Activated CD8-positive, alpha-beta memory T cell treated with anti-CD3 and anti-CD28 coated beads, Interleukin-2, amount 50 U/mL, for 1 hour (primary cell): Measurements from ENCODE around the gene ALG11.

Source experiments
- DNase-seq: peaks from one replicate; pipeline ENCODE4 v3.0.0-alpha.2; 2020; ENCODE audit errors: extremely low read depth

The ALG11 gene

GRCh38 chr13:51997641-51998330 lies 14.4 kb upstream of the ALG11 start:
- DNase-seq = no peak

- no peak for DNase-seq
Measured at GRCh38 chr13:51998723-51999509, 13.3 kb upstream of the ALG11 start.

GRCh38 chr13:51999510-51999911 lies 12.7 kb upstream of the ALG11 start:
- no peak for DNase-seq

GRCh38 chr13:51999921-52000320 lies 12.3 kb upstream of the ALG11 start:
- no peak for DNase-seq

GRCh38 chr13:52001120-52001731 lies 11.0 kb upstream of the ALG11 start:
- no peak for DNase-seq

GRCh38 chr13:52002361-52002760 lies 9.8 kb upstream of the ALG11 start:
- no peak for DNase-seq

- DNase-seq = no peak
Measured at GRCh38 chr13:52003541-52003940, 8.7 kb upstream of the ALG11 start.

- DNase-seq = no peak
Measured at GRCh38 chr13:52004511-52005170, 7.6 kb upstream of the ALG11 start.

GRCh38 chr13:52005841-52006522 lies 6.2 kb upstream of the ALG11 start:
- DNase-seq = no peak

GRCh38 chr13:52006523-52007245 lies 5.5 kb upstream of the ALG11 start:
- DNase-seq = no peak

- no peak for DNase-seq
Measured at GRCh38 chr13:52009946-52010345, 2.3 kb upstream of the ALG11 start.

- DNase-seq = no peak
Measured at GRCh38 chr13:52010890-52011631, 1.1 kb upstream of the ALG11 start, which contains the start of gene ATP7B. Gene ATP7B (minus strand): TSS chr13:52011450. CDS start chr13:52011337, 113 bp downstream.

GRCh38 chr13:52012512-52012836 lies 276 bp downstream of the ALG11 start:
- no peak for DNase-seq

- DNase-seq = no peak
Measured at GRCh38 chr13:52016296-52016695, 4.1 kb downstream of the ALG11 start.

GRCh38 chr13:52020191-52020590 lies 8.0 kb downstream of the ALG11 start:
- no peak for DNase-seq

GRCh38 chr13:52022356-52022755 lies 10.2 kb downstream of the ALG11 start:
- DNase-seq = no peak

- no peak for DNase-seq
Measured at GRCh38 chr13:52024481-52024880, 12.3 kb downstream of the ALG11 start, which contains the start of gene UTP14C. Gene UTP14C (plus strand): TSS chr13:52024691. CDS start chr13:52028805, 4,114 bp downstream.

GRCh38 chr13:52025475-52026245 lies 13.5 kb downstream of the ALG11 start:
- DNase-seq = no peak

- DNase-seq = no peak
Measured at GRCh38 chr13:52026246-52026626, 14.0 kb downstream of the ALG11 start.

- DNase-seq = no peak
Measured at GRCh38 chr13:52027832-52028231, 15.6 kb downstream of the ALG11 start.
